ENCODE data around the gene TCF7.

DNA sequence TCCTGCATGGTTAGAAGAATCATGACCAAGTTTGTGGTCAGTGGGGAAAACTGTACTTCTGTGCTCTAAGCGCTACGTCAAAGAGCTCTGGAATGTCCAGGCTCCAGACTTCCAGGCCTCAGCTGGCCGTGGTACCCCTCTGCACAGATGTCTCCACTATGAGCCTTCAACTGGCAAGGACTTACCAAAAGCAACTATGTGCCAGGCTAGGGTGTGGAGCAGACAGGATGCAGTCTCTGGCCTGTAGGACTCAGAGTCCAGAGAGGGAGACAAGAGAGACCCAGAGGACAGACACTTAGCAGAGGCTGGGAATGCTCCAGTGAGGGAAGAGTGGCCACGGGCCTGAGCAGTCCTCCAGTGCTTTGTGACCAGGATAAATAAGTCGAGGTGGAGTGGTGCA, 31.0 kb upstream of the TCF7 start:
- TF ChIP-seq, protein P1, sequence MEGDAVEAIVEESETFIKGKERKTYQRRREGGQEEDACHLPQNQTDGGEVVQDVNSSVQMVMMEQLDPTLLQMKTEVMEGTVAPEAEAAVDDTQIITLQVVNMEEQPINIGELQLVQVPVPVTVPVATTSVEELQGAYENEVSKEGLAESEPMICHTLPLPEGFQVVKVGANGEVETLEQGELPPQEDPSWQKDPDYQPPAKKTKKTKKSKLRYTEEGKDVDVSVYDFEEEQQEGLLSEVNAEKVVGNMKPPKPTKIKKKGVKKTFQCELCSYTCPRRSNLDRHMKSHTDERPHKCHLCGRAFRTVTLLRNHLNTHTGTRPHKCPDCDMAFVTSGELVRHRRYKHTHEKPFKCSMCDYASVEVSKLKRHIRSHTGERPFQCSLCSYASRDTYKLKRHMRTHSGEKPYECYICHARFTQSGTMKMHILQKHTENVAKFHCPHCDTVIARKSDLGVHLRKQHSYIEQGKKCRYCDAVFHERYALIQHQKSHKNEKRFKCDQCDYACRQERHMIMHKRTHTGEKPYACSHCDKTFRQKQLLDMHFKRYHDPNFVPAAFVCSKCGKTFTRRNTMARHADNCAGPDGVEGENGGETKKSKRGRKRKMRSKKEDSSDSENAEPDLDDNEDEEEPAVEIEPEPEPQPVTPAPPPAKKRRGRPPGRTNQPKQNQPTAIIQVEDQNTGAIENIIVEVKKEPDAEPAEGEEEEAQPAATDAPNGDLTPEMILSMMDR (conservative IDR thresholded peaks at IDR 0.05; ENCODE audit: low read length) = no peak
- no peak for TF ChIP-seq EZH2phosphoT487 (IDR thresholded peaks at IDR 0.05; ENCODE audit: borderline replicate concordance, low read depth, low read length)

Measured in OCI-LY7 (cell line).